ENCODE data around the gene ADGRA1. TPM values are rescaled to one million over a fixed set of nuclear protein-coding genes. Genes with fewer than 3 reads are reported as not detected.

ADGRA1 gene
- polyA plus RNA-seq, 4 donors: 0.10 to 0.22 TPM; not detected in 2

- Histone ChIP-seq H3K27ac (ENCODE audit: low read depth in 1 of 3, low read length in 2 of 3) (no peak overlapping the region), H3K27me3 (ENCODE audit: control insufficient read depth in 3 of 3, insufficient read depth in 3 of 3, low read length in 3 of 3) (peaks cover 14 to 36% (median 16%) of the 10 kb centered on the region in 3 donors), H3K9me3 (ENCODE audit: control insufficient read depth in 2 of 2, insufficient read depth in 1 of 2, low read depth in 1 of 2, low read length in 1 of 2) (no peaks in the 10 kb centered on the region), H3K4me1 (ENCODE audit: control insufficient read depth in 3 of 3, insufficient read depth in 2 of 3, low read depth in 1 of 3, low read length in 2 of 3) (no peaks in the 10 kb centered on the region), H3K4me3 (ENCODE audit: low read depth in 1 of 3, low read length in 3 of 3) (no peak overlapping the region), H3K36me3 (ENCODE audit: control insufficient read depth in 3 of 3, insufficient read depth in 2 of 3, low read depth in 1 of 3, low read length in 3 of 3) (no peaks in the 10 kb centered on the region)
- FAIRE-seq (no peak), DNase-seq (no peak)
- WGBS, 3 donors: 64 to 78% (median 66%) methylated on average over 7 of the region's 7 CpGs
Measured at GRCh38 chr10:133090654-133091053, 2.9 kb downstream of the ADGRA1 start.

DNA sequence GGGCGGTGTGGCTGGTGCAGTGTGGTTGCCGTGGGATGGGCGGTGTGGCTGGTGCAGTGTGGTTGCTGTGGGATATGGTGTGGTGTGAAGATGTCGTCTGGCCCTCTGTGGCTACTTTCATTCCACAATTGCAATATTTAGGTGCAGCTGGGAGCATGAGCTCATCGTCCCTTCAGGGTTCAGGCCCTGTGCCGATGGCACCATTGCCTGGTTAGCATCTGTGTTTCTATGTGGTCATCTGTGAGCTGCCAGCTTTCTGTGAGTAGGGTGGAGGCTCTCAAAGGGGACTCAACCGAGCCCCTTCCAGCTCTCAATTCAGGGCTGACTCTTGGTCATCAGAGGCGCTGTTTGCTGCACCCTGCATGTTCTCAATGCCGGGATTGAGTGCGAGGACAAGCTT lies 3.6 kb downstream of the ADGRA1 start:
- H3K27me3 ChIP-seq (ENCODE audit: control insufficient read depth in 3 of 3, insufficient read depth in 3 of 3, low read length in 3 of 3): peaks cover 14 to 33% (median 16%) of the 10 kb centered on the region in 3 donors

DNA sequence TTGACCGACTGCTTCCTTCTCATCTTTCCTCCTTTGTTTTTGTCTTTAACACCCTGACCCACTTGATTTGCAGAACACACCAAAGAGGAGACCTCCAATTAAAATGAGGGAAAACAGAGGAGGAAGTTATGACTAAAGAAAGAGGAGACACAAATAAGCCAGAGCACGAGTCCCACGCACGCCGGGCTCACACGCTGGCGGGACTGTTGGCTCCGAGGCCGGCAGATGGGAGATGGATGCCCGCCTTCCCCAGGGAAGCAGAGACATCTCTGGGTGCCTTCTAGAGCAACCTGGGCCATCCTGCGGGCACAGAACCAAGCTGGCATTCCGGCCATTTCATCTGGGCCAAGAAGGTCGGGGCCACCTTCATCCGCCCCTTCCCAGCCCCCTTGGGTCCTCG lies 5.6 kb downstream of the ADGRA1 start:
- 83 to 89% (median 84%) methylated on average over 13 to 15 of the region's 15 CpGs for WGBS, 3 donors
- Histone ChIP-seq H3K27me3 (ENCODE audit: control insufficient read depth in 3 of 3, insufficient read depth in 3 of 3, low read length in 3 of 3) (peaks cover 2 to 27% (median 6%) of the 10 kb centered on the region in 3 donors), H3K9me3 (ENCODE audit: control insufficient read depth in 2 of 2, insufficient read depth in 1 of 2, low read depth in 1 of 2, low read length in 1 of 2) (no peaks in the 10 kb centered on the region), H3K4me1 (ENCODE audit: control insufficient read depth in 3 of 3, insufficient read depth in 2 of 3, low read depth in 1 of 3, low read length in 2 of 3) (no peaks in the 10 kb centered on the region), H3K36me3 (ENCODE audit: control insufficient read depth in 3 of 3, insufficient read depth in 2 of 3, low read depth in 1 of 3, low read length in 3 of 3) (no peaks in the 10 kb centered on the region), H3K4me3 (ENCODE audit: low read depth in 1 of 3, low read length in 3 of 3) (no peak overlapping the region), H3K27ac (ENCODE audit: low read depth in 1 of 3, low read length in 2 of 3) (no peak overlapping the region)
- DNase-seq (no peak), FAIRE-seq (no peak)

More for the DNA sequence above, 3.6 kb downstream of the ADGRA1 start:
- H3K9me3 ChIP-seq (ENCODE audit: control insufficient read depth in 2 of 2, insufficient read depth in 1 of 2, low read depth in 1 of 2, low read length in 1 of 2): no peaks in the 10 kb centered on the region
- 76 to 83% (median 82%) methylated on average over 10 of the region's 10 CpGs for WGBS, 3 donors
- H3K36me3 ChIP-seq (ENCODE audit: control insufficient read depth in 3 of 3, insufficient read depth in 2 of 3, low read depth in 1 of 3, low read length in 3 of 3): no peaks in the 10 kb centered on the region
- H3K4me3 ChIP-seq (ENCODE audit: low read depth in 1 of 3, low read length in 3 of 3): no peak overlapping the region
- DNase-seq (no peak), FAIRE-seq (no peak)
- no peak overlapping the region for H3K27ac ChIP-seq (ENCODE audit: low read depth in 1 of 3, low read length in 2 of 3)
- H3K4me1 ChIP-seq (ENCODE audit: control insufficient read depth in 3 of 3, insufficient read depth in 2 of 3, low read depth in 1 of 3, low read length in 2 of 3): no peaks in the 10 kb centered on the region

DNA sequence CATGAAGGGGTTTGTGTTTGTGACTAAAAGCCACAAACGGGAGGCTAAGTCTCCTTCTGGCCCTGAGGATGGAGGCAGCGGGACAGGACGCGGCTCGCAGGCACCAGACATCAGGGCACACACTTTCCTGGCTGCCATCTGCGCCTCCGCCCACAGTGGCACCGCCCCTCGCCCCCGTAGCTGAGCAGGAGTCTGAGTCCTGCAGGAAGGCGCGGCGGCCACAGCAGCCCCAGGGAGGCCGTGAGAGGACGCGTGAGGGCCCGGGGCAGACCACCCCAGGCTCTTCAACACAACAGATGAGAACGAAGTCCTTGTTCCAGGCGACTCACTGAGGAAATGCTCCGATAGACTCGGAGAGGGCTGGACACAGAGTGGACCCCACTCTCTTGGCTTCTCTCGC lies 6.6 kb downstream of the ADGRA1 start:
- Histone ChIP-seq H3K4me1 (ENCODE audit: control insufficient read depth in 3 of 3, insufficient read depth in 2 of 3, low read depth in 1 of 3, low read length in 2 of 3) (no peaks in the 10 kb centered on the region), H3K27ac (ENCODE audit: low read depth in 1 of 3, low read length in 2 of 3) (no peak overlapping the region), H3K9me3 (ENCODE audit: control insufficient read depth in 2 of 2, insufficient read depth in 1 of 2, low read depth in 1 of 2, low read length in 1 of 2) (no peaks in the 10 kb centered on the region), H3K27me3 (ENCODE audit: control insufficient read depth in 3 of 3, insufficient read depth in 3 of 3, low read length in 3 of 3) (peaks cover 0 to 19% (median 5%) of the 10 kb centered on the region in 3 donors), H3K36me3 (ENCODE audit: control insufficient read depth in 3 of 3, insufficient read depth in 2 of 3, low read depth in 1 of 3, low read length in 3 of 3) (no peaks in the 10 kb centered on the region), H3K4me3 (ENCODE audit: low read depth in 1 of 3, low read length in 3 of 3) (no peak overlapping the region)
- 81 to 86% (median 86%) methylated on average over 22 of the region's 22 CpGs for WGBS, 3 donors
- DNase-seq: no peak
- no peak for FAIRE-seq

DNA sequence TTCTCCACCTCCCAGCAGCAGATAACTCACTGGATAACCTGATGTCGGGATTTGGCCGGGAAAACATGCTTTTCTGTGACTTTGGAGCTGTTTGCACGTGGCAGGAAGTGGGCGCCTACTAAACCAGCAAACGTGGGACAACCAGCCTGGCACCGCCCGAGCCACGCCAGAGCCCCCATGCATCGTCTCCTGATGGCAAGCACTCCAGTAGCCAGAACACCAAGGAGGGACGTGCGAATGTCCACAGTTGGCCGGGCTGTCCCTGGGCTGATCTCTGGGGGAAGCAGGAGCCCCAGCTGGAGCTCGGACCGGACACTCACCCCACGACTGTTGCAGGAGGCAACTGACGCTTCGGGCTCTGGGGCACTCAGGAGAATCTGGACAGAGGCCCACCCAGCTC lies 7.1 kb downstream of the ADGRA1 start:
- DNase-seq: no peak
- Histone ChIP-seq H3K4me3 (ENCODE audit: low read depth in 1 of 3, low read length in 3 of 3) (no peak overlapping the region), H3K27me3 (ENCODE audit: control insufficient read depth in 3 of 3, insufficient read depth in 3 of 3, low read length in 3 of 3) (peaks cover 0 to 14% (median 0%) of the 10 kb centered on the region in 3 donors), H3K36me3 (ENCODE audit: control insufficient read depth in 3 of 3, insufficient read depth in 2 of 3, low read depth in 1 of 3, low read length in 3 of 3) (no peaks in the 10 kb centered on the region), H3K27ac (ENCODE audit: low read depth in 1 of 3, low read length in 2 of 3) (no peak overlapping the region), H3K9me3 (ENCODE audit: control insufficient read depth in 2 of 2, insufficient read depth in 1 of 2, low read depth in 1 of 2, low read length in 1 of 2) (no peaks in the 10 kb centered on the region), H3K4me1 (ENCODE audit: control insufficient read depth in 3 of 3, insufficient read depth in 2 of 3, low read depth in 1 of 3, low read length in 2 of 3) (no peaks in the 10 kb centered on the region)
- WGBS, 3 donors: 75 to 83% (median 79%) methylated on average over 17 of the region's 17 CpGs
- no peak for FAIRE-seq

DNA sequence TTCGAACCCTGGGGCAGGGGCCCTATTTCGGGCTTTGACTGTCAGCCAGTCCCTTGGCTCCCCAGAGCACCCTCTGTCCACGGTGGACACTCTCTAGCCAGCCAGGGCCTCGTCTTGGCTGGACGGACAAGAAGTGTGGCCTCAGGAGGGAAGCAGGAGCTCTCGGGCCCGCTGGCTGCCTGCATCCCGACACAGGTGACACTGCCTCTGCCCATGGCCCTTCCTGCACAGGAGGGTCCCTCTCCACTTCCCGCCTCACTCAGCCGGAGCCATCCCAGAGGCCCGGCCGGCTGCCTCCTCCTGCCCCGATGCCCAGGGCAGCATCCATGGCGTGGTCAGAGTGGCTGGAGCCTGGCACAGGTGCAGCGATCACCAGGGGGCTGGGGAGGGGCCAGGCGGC lies 7.9 kb downstream of the ADGRA1 start:
- H3K9me3 ChIP-seq (ENCODE audit: control insufficient read depth in 2 of 2, insufficient read depth in 1 of 2, low read depth in 1 of 2, low read length in 1 of 2): no peaks in the 10 kb centered on the region
- no peak overlapping the region for H3K27ac ChIP-seq (ENCODE audit: low read depth in 1 of 3, low read length in 2 of 3)
- H3K36me3 ChIP-seq (ENCODE audit: control insufficient read depth in 3 of 3, insufficient read depth in 2 of 3, low read depth in 1 of 3, low read length in 3 of 3): no peaks in the 10 kb centered on the region
- no peak for DNase-seq
- no peak overlapping the region for H3K4me3 ChIP-seq (ENCODE audit: low read depth in 1 of 3, low read length in 3 of 3)
- H3K4me1 ChIP-seq (ENCODE audit: control insufficient read depth in 3 of 3, insufficient read depth in 2 of 3, low read depth in 1 of 3, low read length in 2 of 3): no peaks in the 10 kb centered on the region
- no peak for FAIRE-seq
- 78 to 87% (median 86%) methylated on average over 14 to 16 of the region's 16 CpGs for WGBS, 3 donors
- peaks cover 0 to 9% (median 0%) of the 10 kb centered on the region in 3 donors for H3K27me3 ChIP-seq (ENCODE audit: control insufficient read depth in 3 of 3, insufficient read depth in 3 of 3, low read length in 3 of 3)

DNA sequence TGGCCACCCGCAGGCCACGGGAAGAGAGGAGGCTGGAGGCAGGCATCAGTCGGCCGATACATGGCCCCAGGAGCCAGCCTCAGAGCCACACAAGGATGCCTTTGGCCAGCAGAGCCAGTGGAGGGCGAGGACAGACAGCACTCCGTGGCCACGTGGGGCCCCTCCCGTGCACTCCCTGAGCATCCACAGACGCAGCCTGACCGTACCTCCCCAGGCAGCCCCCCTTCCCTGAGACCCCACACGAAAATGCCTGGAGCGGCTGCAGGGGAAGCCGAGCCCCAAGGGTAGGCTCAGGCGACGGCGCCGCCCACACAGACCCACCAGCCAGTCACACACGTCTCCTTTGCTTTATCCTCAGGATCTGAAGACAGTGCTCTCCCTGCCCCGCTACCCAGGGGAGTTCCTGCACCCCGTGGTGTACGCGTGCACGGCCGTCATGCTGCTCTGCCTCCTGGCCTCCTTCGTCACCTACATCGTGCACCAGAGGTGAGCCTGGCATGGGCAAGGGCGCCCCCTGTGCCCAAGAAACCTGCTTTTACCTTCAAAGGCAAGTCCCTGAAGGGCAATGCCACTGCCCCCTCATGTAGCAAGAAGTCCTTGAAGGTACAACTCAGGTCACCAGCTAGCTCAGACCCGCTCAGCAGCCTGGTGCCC lies 9.0 kb downstream of the ADGRA1 start:
- Histone ChIP-seq H3K9me3 (ENCODE audit: control insufficient read depth in 2 of 2, insufficient read depth in 1 of 2, low read depth in 1 of 2, low read length in 1 of 2) (no peaks in the 10 kb centered on the region), H3K27me3 (ENCODE audit: control insufficient read depth in 3 of 3, insufficient read depth in 3 of 3, low read length in 3 of 3) (peaks cover 0 to 18% (median 2%) of the 10 kb centered on the region in 3 donors), H3K4me1 (ENCODE audit: control insufficient read depth in 3 of 3, insufficient read depth in 2 of 3, low read depth in 1 of 3, low read length in 2 of 3) (no peaks in the 10 kb centered on the region), H3K4me3 (ENCODE audit: low read depth in 1 of 3, low read length in 3 of 3) (no peak overlapping the region), H3K27ac (ENCODE audit: low read depth in 1 of 3, low read length in 2 of 3) (no peak overlapping the region), H3K36me3 (ENCODE audit: control insufficient read depth in 3 of 3, insufficient read depth in 2 of 3, low read depth in 1 of 3, low read length in 3 of 3) (no peaks in the 10 kb centered on the region)
- DNase-seq: no peak
- 51 to 59% (median 53%) methylated on average over 23 to 28 of the region's 28 CpGs for WGBS, 3 donors
- no peak for FAIRE-seq

DNA sequence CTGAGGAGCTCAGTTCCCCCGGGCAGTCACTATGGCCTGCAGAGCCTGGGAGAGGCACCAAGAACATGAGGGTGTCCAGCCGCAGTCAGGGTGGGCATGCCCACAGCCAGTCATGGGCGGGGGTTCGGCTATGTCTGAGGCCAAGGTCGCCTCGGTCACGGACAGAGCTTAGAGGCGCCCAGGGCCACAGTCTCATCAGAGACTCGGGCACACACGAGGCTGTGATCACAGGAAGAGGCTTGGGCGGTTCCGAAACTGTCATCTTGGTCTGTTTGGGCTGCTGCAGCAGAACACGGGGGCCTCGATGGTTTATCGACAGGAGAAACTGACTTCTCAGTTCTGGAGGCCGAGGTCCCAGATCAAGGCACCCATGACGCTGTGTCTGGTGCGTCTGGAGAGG lies 9.7 kb downstream of the ADGRA1 start:
- H3K4me1 ChIP-seq (ENCODE audit: control insufficient read depth in 3 of 3, insufficient read depth in 2 of 3, low read depth in 1 of 3, low read length in 2 of 3): no peaks in the 10 kb centered on the region
- H3K27me3 ChIP-seq (ENCODE audit: control insufficient read depth in 3 of 3, insufficient read depth in 3 of 3, low read length in 3 of 3): peaks cover 0 to 18% (median 2%) of the 10 kb centered on the region in 3 donors
- 75 to 81% (median 79%) methylated on average over 18 of the region's 18 CpGs for WGBS, 3 donors
- DNase-seq (no peak), FAIRE-seq (no peak)
- no peaks in the 10 kb centered on the region for H3K9me3 ChIP-seq (ENCODE audit: control insufficient read depth in 2 of 2, insufficient read depth in 1 of 2, low read depth in 1 of 2, low read length in 1 of 2)
- no peak overlapping the region for H3K27ac ChIP-seq (ENCODE audit: low read depth in 1 of 3, low read length in 2 of 3)
- H3K36me3 ChIP-seq (ENCODE audit: control insufficient read depth in 3 of 3, insufficient read depth in 2 of 3, low read depth in 1 of 3, low read length in 3 of 3): no peaks in the 10 kb centered on the region
- no peak overlapping the region for H3K4me3 ChIP-seq (ENCODE audit: low read depth in 1 of 3, low read length in 3 of 3)

GRCh38 chr10:133097961-133098360 lies 10.2 kb downstream of the ADGRA1 start:
- no peak overlapping the region for H3K4me3 ChIP-seq (ENCODE audit: low read depth in 1 of 3, low read length in 3 of 3)
- WGBS, 3 donors: 80 to 87% (median 80%) methylated on average over 11 of the region's 11 CpGs
- H3K27me3 ChIP-seq (ENCODE audit: control insufficient read depth in 3 of 3, insufficient read depth in 3 of 3, low read length in 3 of 3): peaks cover 0 to 18% (median 2%) of the 10 kb centered on the region in 3 donors
- FAIRE-seq (no peak), DNase-seq (no peak)
- no peaks in the 10 kb centered on the region for H3K9me3 ChIP-seq (ENCODE audit: control insufficient read depth in 2 of 2, insufficient read depth in 1 of 2, low read depth in 1 of 2, low read length in 1 of 2)
- H3K27ac ChIP-seq (ENCODE audit: low read depth in 1 of 3, low read length in 2 of 3): no peak overlapping the region
- no peaks in the 10 kb centered on the region for H3K4me1 ChIP-seq (ENCODE audit: control insufficient read depth in 3 of 3, insufficient read depth in 2 of 3, low read depth in 1 of 3, low read length in 2 of 3)
- no peaks in the 10 kb centered on the region for H3K36me3 ChIP-seq (ENCODE audit: control insufficient read depth in 3 of 3, insufficient read depth in 2 of 3, low read depth in 1 of 3, low read length in 3 of 3)
